Liver (tissue), 9 donors: ENCODE data around the gene NQO2. TPM values are rescaled to one million over a fixed set of nuclear protein-coding genes. Genes with fewer than 3 reads are reported as not detected.

Experiments used
- DNase-seq: peaks from one replicate; pipeline ENCODE4 v3.0.0-alpha.2; 2017; ENCODE audit warnings: low spot score
- H3K27ac ChIP-seq, 2 donors: one replicate each; pipeline ENCODE4 v1.7.0; 2013; ENCODE audit warnings: inconsistent platforms in 2 of 2, low read length in 2 of 2, control low read depth in 1 of 2, low read depth in 1 of 2, mild to moderate bottlenecking in 1 of 2
- H3K27me3 ChIP-seq, 4 donors: one replicate each; pipeline versions ENCODE4 v1.6.1 to v1.7.0; 2013; ENCODE audit warnings: low read length in 3 of 4, inconsistent platforms in 1 of 4, mild to moderate bottlenecking in 1 of 4, moderate library complexity in 1 of 4; ENCODE audit not compliant: control insufficient read depth in 4 of 4, insufficient read depth in 4 of 4
- H3K36me3 ChIP-seq, 4 donors: one replicate each; pipeline versions ENCODE4 v1.6.1 to v1.7.0; 2013; ENCODE audit warnings: low read length in 3 of 4, mild to moderate bottlenecking in 3 of 4, low read depth in 1 of 4, moderate library complexity in 1 of 4; ENCODE audit not compliant: control insufficient read depth in 4 of 4, insufficient read depth in 3 of 4
- H3K4me1 ChIP-seq, 4 donors: one replicate each; pipeline versions ENCODE4 v1.6.1 to v1.7.0; 2013; ENCODE audit warnings: low read length in 3 of 4, mild to moderate bottlenecking in 3 of 4, moderate library complexity in 1 of 4; ENCODE audit not compliant: control insufficient read depth in 4 of 4, insufficient read depth in 4 of 4
- H3K4me3 ChIP-seq, 3 donors: one replicate each; pipeline versions ENCODE4 v1.6.1 to v1.7.0; 2013; ENCODE audit warnings: low read length in 3 of 3, control low read depth in 1 of 3, low read depth in 1 of 3, mild to moderate bottlenecking in 1 of 3
- H3K9ac ChIP-seq, 2 donors: one replicate each; pipeline ENCODE4 v1.7.0; 2013; ENCODE audit warnings: low read length in 2 of 2, mild to moderate bottlenecking in 2 of 2, moderate library complexity in 2 of 2, control low read depth in 1 of 2, low read depth in 1 of 2
- H3K9me3 ChIP-seq, 4 donors: one replicate each; pipeline versions ENCODE4 v1.6.1 to v1.7.0; 2013; ENCODE audit warnings: low read length in 3 of 4; ENCODE audit not compliant: control insufficient read depth in 4 of 4
- EGR1 ChIP-seq, 2 donors: IDR thresholded peaks; 2 replicates each; pipeline ENCODE4 v1.6.1; 2016 to 2018; ENCODE audit warnings: antibody characterized with exemption in 2 of 2, low read depth in 2 of 2
- FOXA1 ChIP-seq: IDR thresholded peaks from 2 replicates; pipeline ENCODE4 v1.6.1; 2016; ENCODE audit warnings: antibody characterized with exemption
- FOXA2 ChIP-seq: IDR thresholded peaks from 2 replicates; pipeline ENCODE4 v1.6.1; 2016; ENCODE audit warnings: antibody characterized with exemption
- GABPA ChIP-seq, 2 donors: IDR thresholded peaks in 1 of 2; conservative IDR thresholded peaks in 1 of 2; 2 replicates each; pipeline ENCODE4 v1.6.1; 2016; ENCODE audit warnings: antibody characterized with exemption in 2 of 2, mild to moderate bottlenecking in 1 of 2, moderate library complexity in 1 of 2
- HNF4A ChIP-seq, 2 donors: conservative IDR thresholded peaks; 2 replicates each; pipeline ENCODE4 v1.6.1; 2016; ENCODE audit warnings: antibody characterized with exemption in 2 of 2, mild to moderate bottlenecking in 2 of 2
- HNF4G ChIP-seq: IDR thresholded peaks from 2 replicates; pipeline ENCODE4 v1.6.1; 2016; ENCODE audit warnings: antibody characterized with exemption
- JUND ChIP-seq, 2 donors: IDR thresholded peaks; 2 replicates each; pipeline ENCODE4 v1.6.1; 2016; ENCODE audit warnings: antibody characterized with exemption in 2 of 2
- NR2F2 ChIP-seq: IDR thresholded peaks from 2 replicates; pipeline ENCODE4 v1.6.1; 2016; ENCODE audit warnings: antibody characterized with exemption
- RAD21 ChIP-seq, 2 donors: IDR thresholded peaks; 2 replicates each; pipeline ENCODE4 v1.6.1; 2016; ENCODE audit warnings: antibody characterized with exemption in 2 of 2, mild to moderate bottlenecking in 2 of 2
- RXRA ChIP-seq, 2 donors: IDR thresholded peaks; 2 replicates each; pipeline ENCODE4 v1.6.1; 2017 to 2018; ENCODE audit warnings: antibody characterized with exemption in 2 of 2, mild to moderate bottlenecking in 1 of 2
- SP1 ChIP-seq: IDR thresholded peaks from 2 replicates; pipeline ENCODE4 v1.6.1; 2018; ENCODE audit warnings: antibody characterized with exemption, mild to moderate bottlenecking
- TAF1 ChIP-seq: conservative IDR thresholded peaks from 2 replicates; pipeline ENCODE4 v1.6.1; 2016; ENCODE audit warnings: antibody characterized with exemption, mild to moderate bottlenecking
- YY1 ChIP-seq: IDR thresholded peaks from 2 replicates; pipeline ENCODE4 v1.6.1; 2016; ENCODE audit warnings: antibody characterized with exemption, mild to moderate bottlenecking
- WGBS: extraction: QIAGEN DNeasy Blood & Tissue Kit; methylation state at CpG from one replicate; pipeline ENCODE4 v1.1.7; 2013; 5-methylcytosine and 5-hydroxymethylcytosine counted together
- polyA plus RNA-seq, 2 donors: library from polyadenylated mRNA; stranded (reverse) in 1 of 2; unstranded in 1 of 2; fragments of 200-250 nt in 1 of 2; fragments of >200 nt in 1 of 2; fragmentation: Nextera tagmentation in 1 of 2; extraction: Ambion mirVana in 1 of 2; gene quantifications; one replicate each; pipeline versions ENCODE4 v1.2.1 to v1.2.3, GENCODE V29; 2013 to 2015
- total RNA-seq, 2 donors: library from RNA; depleted of rRNA; stranded (reverse); fragments of >200 nt; gene quantifications; one replicate each; pipeline ENCODE4 v1.2.3, GENCODE V29; 2014
- TF ChIP-seq, protein P1 (sequence below): IDR thresholded peaks from 2 replicates; pipeline ENCODE4 v1.6.1; 2016; ENCODE audit warnings: antibody characterized with exemption, mild to moderate bottlenecking
- TF ChIP-seq, protein P2 (sequence below): fragments of 150-350 bp; IDR thresholded peaks from 2 replicates; pipeline ENCODE4 v1.5.1; 2017; ENCODE audit warnings: improper control_type of control experiment, low read depth, low read length; ENCODE audit not compliant: missing input control
- TF ChIP-seq, protein P3 (sequence below): IDR thresholded peaks from 2 replicates; pipeline ENCODE4 v1.6.1; 2016; ENCODE audit warnings: antibody characterized with exemption
- TF ChIP-seq, protein P4 (sequence below): IDR thresholded peaks from 2 replicates; pipeline ENCODE4 v1.6.1; 2016; ENCODE audit warnings: antibody characterized with exemption
- TF ChIP-seq, protein P5 (sequence below): IDR thresholded peaks from 2 replicates; pipeline ENCODE4 v1.6.1; 2016; ENCODE audit warnings: antibody characterized with exemption
- donor health status: healthy.
- donor health status: healthy.
- donor health status: healthy.
- donor health status: healthy.
- donor health status: healthy.

NQO2 gene
- total and polyA plus RNA-seq, 4 donors: 11.5 to 127 (median 92.7) TPM

DNA sequence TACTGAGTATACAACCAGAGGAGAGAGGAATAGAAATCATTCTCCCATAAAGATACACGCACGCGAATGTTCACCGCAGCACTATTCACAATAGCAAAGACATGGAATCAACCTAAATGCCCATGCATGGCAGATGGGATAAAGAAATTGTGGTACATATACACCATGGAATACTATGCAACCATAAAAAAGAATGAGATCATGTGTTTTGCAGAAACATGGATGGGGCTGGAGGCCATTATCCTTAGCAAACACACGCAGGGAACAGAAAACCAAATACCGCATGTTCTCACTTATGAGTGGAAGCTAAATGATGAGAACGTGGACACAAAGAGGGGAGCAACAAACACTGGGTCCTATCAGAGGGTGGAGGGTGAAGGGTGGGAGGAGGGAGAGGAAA is 31.8 kb upstream of the NQO2 start (continued):
- TF ChIP-seq, protein P1, sequence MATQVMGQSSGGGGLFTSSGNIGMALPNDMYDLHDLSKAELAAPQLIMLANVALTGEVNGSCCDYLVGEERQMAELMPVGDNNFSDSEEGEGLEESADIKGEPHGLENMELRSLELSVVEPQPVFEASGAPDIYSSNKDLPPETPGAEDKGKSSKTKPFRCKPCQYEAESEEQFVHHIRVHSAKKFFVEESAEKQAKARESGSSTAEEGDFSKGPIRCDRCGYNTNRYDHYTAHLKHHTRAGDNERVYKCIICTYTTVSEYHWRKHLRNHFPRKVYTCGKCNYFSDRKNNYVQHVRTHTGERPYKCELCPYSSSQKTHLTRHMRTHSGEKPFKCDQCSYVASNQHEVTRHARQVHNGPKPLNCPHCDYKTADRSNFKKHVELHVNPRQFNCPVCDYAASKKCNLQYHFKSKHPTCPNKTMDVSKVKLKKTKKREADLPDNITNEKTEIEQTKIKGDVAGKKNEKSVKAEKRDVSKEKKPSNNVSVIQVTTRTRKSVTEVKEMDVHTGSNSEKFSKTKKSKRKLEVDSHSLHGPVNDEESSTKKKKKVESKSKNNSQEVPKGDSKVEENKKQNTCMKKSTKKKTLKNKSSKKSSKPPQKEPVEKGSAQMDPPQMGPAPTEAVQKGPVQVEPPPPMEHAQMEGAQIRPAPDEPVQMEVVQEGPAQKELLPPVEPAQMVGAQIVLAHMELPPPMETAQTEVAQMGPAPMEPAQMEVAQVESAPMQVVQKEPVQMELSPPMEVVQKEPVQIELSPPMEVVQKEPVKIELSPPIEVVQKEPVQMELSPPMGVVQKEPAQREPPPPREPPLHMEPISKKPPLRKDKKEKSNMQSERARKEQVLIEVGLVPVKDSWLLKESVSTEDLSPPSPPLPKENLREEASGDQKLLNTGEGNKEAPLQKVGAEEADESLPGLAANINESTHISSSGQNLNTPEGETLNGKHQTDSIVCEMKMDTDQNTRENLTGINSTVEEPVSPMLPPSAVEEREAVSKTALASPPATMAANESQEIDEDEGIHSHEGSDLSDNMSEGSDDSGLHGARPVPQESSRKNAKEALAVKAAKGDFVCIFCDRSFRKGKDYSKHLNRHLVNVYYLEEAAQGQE: no peak

DNA sequence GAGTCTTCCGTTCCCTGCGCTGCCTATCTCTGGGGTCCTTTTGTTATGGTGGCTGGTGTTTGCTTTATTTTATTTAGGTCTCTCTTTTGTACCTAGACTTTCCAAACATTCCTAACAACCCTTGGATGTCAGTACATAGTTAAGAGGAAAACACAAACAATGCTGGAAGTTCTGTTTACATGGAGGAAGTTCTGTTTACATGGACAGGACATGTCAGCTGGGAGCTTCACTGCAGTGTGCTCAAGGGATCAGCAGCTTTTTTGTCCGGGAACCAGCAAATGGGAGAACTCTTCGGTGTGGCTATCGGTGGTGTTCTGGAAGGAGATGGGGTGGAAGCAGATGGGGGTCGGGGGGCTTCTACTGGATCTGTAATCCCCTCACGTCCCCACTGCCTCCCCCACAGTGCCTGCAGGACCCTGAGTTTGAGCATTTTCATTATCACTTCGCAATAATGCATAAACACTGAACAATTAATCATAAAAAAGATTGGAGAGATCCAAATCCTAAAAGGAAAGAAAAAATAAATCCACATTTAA is 31.0 kb upstream of the NQO2 start:
- TF ChIP-seq RXRA (IDR thresholded peaks at IDR 0.05): no peak
- TF ChIP-seq, protein P2, sequence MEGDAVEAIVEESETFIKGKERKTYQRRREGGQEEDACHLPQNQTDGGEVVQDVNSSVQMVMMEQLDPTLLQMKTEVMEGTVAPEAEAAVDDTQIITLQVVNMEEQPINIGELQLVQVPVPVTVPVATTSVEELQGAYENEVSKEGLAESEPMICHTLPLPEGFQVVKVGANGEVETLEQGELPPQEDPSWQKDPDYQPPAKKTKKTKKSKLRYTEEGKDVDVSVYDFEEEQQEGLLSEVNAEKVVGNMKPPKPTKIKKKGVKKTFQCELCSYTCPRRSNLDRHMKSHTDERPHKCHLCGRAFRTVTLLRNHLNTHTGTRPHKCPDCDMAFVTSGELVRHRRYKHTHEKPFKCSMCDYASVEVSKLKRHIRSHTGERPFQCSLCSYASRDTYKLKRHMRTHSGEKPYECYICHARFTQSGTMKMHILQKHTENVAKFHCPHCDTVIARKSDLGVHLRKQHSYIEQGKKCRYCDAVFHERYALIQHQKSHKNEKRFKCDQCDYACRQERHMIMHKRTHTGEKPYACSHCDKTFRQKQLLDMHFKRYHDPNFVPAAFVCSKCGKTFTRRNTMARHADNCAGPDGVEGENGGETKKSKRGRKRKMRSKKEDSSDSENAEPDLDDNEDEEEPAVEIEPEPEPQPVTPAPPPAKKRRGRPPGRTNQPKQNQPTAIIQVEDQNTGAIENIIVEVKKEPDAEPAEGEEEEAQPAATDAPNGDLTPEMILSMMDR: no peak
- TF ChIP-seq EGR1 (IDR thresholded peaks at IDR 0.05; ENCODE audit: low read depth in 2 of 2): no peak
- no peak for TF ChIP-seq GABPA (IDR thresholded peaks at IDR 0.05 in 1 of 2, conservative IDR thresholded peaks at IDR 0.05 in 1 of 2)
- TF ChIP-seq FOXA1: no peak
- no peak for TF ChIP-seq TAF1
- TF ChIP-seq, protein P3, sequence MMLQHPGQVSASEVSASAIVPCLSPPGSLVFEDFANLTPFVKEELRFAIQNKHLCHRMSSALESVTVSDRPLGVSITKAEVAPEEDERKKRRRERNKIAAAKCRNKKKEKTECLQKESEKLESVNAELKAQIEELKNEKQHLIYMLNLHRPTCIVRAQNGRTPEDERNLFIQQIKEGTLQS: no peak
- no peak for TF ChIP-seq YY1
- TF ChIP-seq JUND (IDR thresholded peaks at IDR 0.05): no peak
- TF ChIP-seq, protein P4, sequence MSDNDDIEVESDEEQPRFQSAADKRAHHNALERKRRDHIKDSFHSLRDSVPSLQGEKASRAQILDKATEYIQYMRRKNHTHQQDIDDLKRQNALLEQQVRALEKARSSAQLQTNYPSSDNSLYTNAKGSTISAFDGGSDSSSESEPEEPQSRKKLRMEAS: no peak
- no peak for TF ChIP-seq FOXA2
- TF ChIP-seq RAD21 (IDR thresholded peaks at IDR 0.05): no peak
- no peak for TF ChIP-seq NR2F2
- no peak for TF ChIP-seq SP1
- TF ChIP-seq, protein P5, sequence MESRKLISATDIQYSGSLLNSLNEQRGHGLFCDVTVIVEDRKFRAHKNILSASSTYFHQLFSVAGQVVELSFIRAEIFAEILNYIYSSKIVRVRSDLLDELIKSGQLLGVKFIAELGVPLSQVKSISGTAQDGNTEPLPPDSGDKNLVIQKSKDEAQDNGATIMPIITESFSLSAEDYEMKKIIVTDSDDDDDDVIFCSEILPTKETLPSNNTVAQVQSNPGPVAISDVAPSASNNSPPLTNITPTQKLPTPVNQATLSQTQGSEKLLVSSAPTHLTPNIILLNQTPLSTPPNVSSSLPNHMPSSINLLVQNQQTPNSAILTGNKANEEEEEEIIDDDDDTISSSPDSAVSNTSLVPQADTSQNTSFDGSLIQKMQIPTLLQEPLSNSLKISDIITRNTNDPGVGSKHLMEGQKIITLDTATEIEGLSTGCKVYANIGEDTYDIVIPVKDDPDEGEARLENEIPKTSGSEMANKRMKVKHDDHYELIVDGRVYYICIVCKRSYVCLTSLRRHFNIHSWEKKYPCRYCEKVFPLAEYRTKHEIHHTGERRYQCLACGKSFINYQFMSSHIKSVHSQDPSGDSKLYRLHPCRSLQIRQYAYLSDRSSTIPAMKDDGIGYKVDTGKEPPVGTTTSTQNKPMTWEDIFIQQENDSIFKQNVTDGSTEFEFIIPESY: no peak
- no peak for TF ChIP-seq HNF4A (conservative IDR thresholded peaks at IDR 0.05)
- TF ChIP-seq, protein P1: no peak
- no peak for TF ChIP-seq HNF4G
- Histone ChIP-seq H3K27me3 (no peaks in the 10 kb centered on the region), H3K4me3 (no peak overlapping the region), H3K27ac (peak overlapping the region; percentile 38 to 55), H3K9ac (no peak overlapping the region), H3K36me3 (no peaks in the 10 kb centered on the region), H3K4me1 (peaks cover 3 to 19% (median 7%) of the 10 kb centered on the region in 4 donors), H3K9me3 (no peaks in the 10 kb centered on the region)
- no peak for DNase-seq
- WGBS: 55% methylated on average over 8 of the region's 8 CpGs
